K562 (cell line): ENCODE results near the gene ZNF408. TPM values are rescaled to one million over a fixed set of nuclear protein-coding genes. Genes with fewer than 3 reads are reported as not detected.
A peak's percentile ranks its signal among the peaks of the same experiment; 100 is the strongest.

ENCODE experiments used
- ATAC-seq: fragments of 200-7000 bp; cut with Tn5 transposase; 3 replicates; pipeline ENCODE4 v1.9.1; 2020; ENCODE audit warnings: moderate library complexity
- BruUV-seq: library from RNA; stranded (reverse); fragments of 400-500 nt; replicated peaks from 2 replicates; lab custom pipeline; 2021; lab: Mats Ljungman, UMichigan
- CTCF ChIA-PET: fragments of 300-600 bp; formaldehyde crosslinking; extraction: SDS; loops from one replicate; lab custom pipeline; 2021; ENCODE audit warnings: low intra/inter-chr PET ratio; lab: Yijun Ruan, JAX
- POLR2A ChIA-PET: fragments of 300-600, 350-650 bp; sonication (Branson Sonifier 250); formaldehyde crosslinking; extraction: SDS; loops from one replicate; lab custom pipeline; 2021; ENCODE audit warnings: antibody characterized with exemption, inconsistent platforms; lab: Yijun Ruan, JAX
- DNase-seq, 4 experiments: peaks; one replicate each; pipeline versions ENCODE4 v3.0.0 to v3.0.0-alpha.2; 2011 to 2018; ENCODE audit warnings: low spot score in 3 of 4, mixed read lengths in 3 of 4; ENCODE audit errors: extremely low read depth in 1 of 4
- FAIRE-seq: peaks from 2 replicates; lab custom pipeline; 2011; peaks lifted over from hg19 to GRCh38; lab: Jason Lieb, UNC
- H2AFZ ChIP-seq: 2 replicates; pipeline ENCODE4 v1.6.0; 2011; ENCODE audit warnings: low read depth, low read length, control low read depth, inconsistent platforms
- H3K27ac ChIP-seq: fragments of 200-600 bp; 3 replicates; pipeline ENCODE4 v1.8.0; 2011; ENCODE audit warnings: low read depth, mild to moderate bottlenecking, control low read depth, inconsistent platforms, low read length, moderate library complexity, mixed read lengths; ENCODE audit errors: extremely low read depth
- H3K27me3 ChIP-seq, 2 experiments: fragments of 300-600 bp in 1 of 2; 2 replicates in 1 of 2; 3 replicates in 1 of 2; pipeline versions ENCODE4 v1.6.0 to v1.8.0; 2011; ENCODE audit warnings: inconsistent platforms in 2 of 2, low read length in 2 of 2, mild to moderate bottlenecking in 1 of 2, mixed read lengths in 1 of 2, moderate library complexity in 1 of 2; ENCODE audit not compliant: control insufficient read depth in 2 of 2, insufficient read depth in 2 of 2
- H3K36me3 ChIP-seq: fragments of 300-600 bp; 3 replicates; pipeline ENCODE4 v1.8.0; 2011; ENCODE audit warnings: mild to moderate bottlenecking, low read length, inconsistent platforms; ENCODE audit not compliant: control insufficient read depth, insufficient read depth
- H3K4me1 ChIP-seq, 2 experiments: fragments of 200-600 bp in 1 of 2; replicated peaks in 1 of 2; 2 replicates in 1 of 2; 3 replicates in 1 of 2; pipeline versions ENCODE4 v1.5.1 to v1.8.0; 2011; ENCODE audit warnings: inconsistent platforms in 2 of 2, low read length in 2 of 2, mild to moderate bottlenecking in 1 of 2, mixed read lengths in 1 of 2, moderate library complexity in 1 of 2; ENCODE audit not compliant: control insufficient read depth in 2 of 2, insufficient read depth in 2 of 2
- H3K4me2 ChIP-seq: 2 replicates; pipeline ENCODE4 v1.6.1; 2011; ENCODE audit warnings: low read length, control low read depth, inconsistent platforms, mixed read lengths; ENCODE audit not compliant: insufficient read depth
- H3K4me3 ChIP-seq: fragments of 200-600 bp; sonication (generic), shearing (Covaris generic); 2 replicates; pipeline ENCODE4 v1.5.1; 2016; ENCODE audit warnings: control low read depth, inconsistent platforms
- H3K79me2 ChIP-seq: fragments of 200-600 bp; 3 replicates; pipeline ENCODE4 v1.8.0; 2011; ENCODE audit warnings: low read length, inconsistent platforms; ENCODE audit not compliant: control insufficient read depth, insufficient read depth
- H3K9ac ChIP-seq, 2 experiments: 2 replicates each; pipeline versions ENCODE4 v1.6.0 to v1.6.1; 2011; ENCODE audit warnings: low read depth in 2 of 2, low read length in 2 of 2, control low read depth in 1 of 2, inconsistent platforms in 1 of 2, mild to moderate bottlenecking in 1 of 2, mixed read lengths in 1 of 2; ENCODE audit not compliant: insufficient read depth in 1 of 2
- H3K9me1 ChIP-seq: one replicate; pipeline ENCODE4 v1.6.0; 2011; ENCODE audit warnings: inconsistent platforms, mild to moderate bottlenecking, low read length, moderate library complexity; ENCODE audit not compliant: control insufficient read depth, insufficient read depth
- H3K9me3 ChIP-seq: replicated peaks from 2 replicates; pipeline ENCODE4 v1.5.1; 2011; ENCODE audit warnings: low read depth, low read length, inconsistent platforms; ENCODE audit not compliant: control insufficient read depth, insufficient read depth
- H4K20me1 ChIP-seq: replicated peaks from 2 replicates; pipeline ENCODE4 v1.6.1; 2011; ENCODE audit warnings: low read length, inconsistent platforms, mixed read lengths; ENCODE audit not compliant: control insufficient read depth, insufficient read depth
- GTF2B ChIP-seq: IDR thresholded peaks from 2 replicates; pipeline ENCODE4 v1.6.1; 2011; ENCODE audit not compliant: insufficient read length; ENCODE audit errors: extremely low read depth
- PML ChIP-seq: IDR thresholded peaks from 2 replicates; pipeline ENCODE4 v1.6.1; 2012; ENCODE audit warnings: low read length, inconsistent platforms
- POLR2AphosphoS5 ChIP-seq: IDR thresholded peaks from 2 replicates; pipeline ENCODE4 v1.6.1; 2011; ENCODE audit warnings: mild to moderate bottlenecking, low read depth, low read length, moderate library complexity; ENCODE audit not compliant: control insufficient read depth, insufficient read depth
- POLR2B ChIP-seq: fragments of 450-650 bp; IDR thresholded peaks from 2 replicates; pipeline ENCODE4 v1.6.1; 2018; ENCODE audit warnings: low read depth; ENCODE audit not compliant: partially characterized antibody
- POLR2G ChIP-seq: fragments of 200-400 bp; formaldehyde crosslinking; IDR thresholded peaks from 2 replicates; pipeline ENCODE4 v1.6.1; 2017; ENCODE audit warnings: low read depth, mild to moderate bottlenecking, antibody characterized with exemption, low read length, moderate library complexity
- WGBS: fragments of 100-300 bp; shearing (Covaris generic); methylation state at CpG from one replicate; pipeline ENCODE4 v1.1.6; 2016; ENCODE audit warnings: low coverage, mixed read lengths; ENCODE audit not compliant: insufficient coverage; ENCODE audit errors: missing lambda C conversion rate; 5-methylcytosine and 5-hydroxymethylcytosine counted together
- in situ Hi-C: fragments of 300-500 bp; cut with MboI; formaldehyde crosslinking; loops from 4 replicates; pipeline ENCODE4 v1.15.0; 2018; ENCODE audit warnings: inconsistent platforms, mixed read lengths
- intact Hi-C: fragments of 100-400 bp; cut with micrococcal nuclease; formaldehyde crosslinking; loops from 2 replicates; pipeline ENCODE4 v1.14.2; 2022
- polyA plus RNA-seq, 8 experiments: library from polyadenylated mRNA; depleted of rRNA in 4 of 8; stranded (reverse) in 5 of 8; unstranded in 3 of 8; fragments of >200 nt; fragmentation: Nextera tagmentation in 2 of 8; fragmentation: Illumina TruSeq in 1 of 8; extraction: Ambion mirVana in 2 of 8; extraction: Trizol in 1 of 8; gene quantifications; 2 replicates each; pipeline versions ENCODE4 v1.2.1 to v1.2.3, GENCODE V29; 2011 to 2014; ENCODE audit warnings: inconsistent platforms in 1 of 8, missing spikeins in 1 of 8
- total RNA-seq, 7 experiments: library from RNA; depleted of rRNA in 6 of 7; stranded (reverse); fragments of >200 nt in 6 of 7; fragmentation: Illumina TruSeq in 2 of 7; extraction: Trizol in 2 of 7; gene quantifications; 2 replicates each; pipeline versions ENCODE4 v1.2.1 to v1.2.3, GENCODE V29; 2011 to 2021; ENCODE audit warnings: low replicate concordance in 1 of 7

Gene ZNF408
- total and polyA plus RNA-seq, 9 of the 15 experiments (the other 6 are each of a cell fraction or from before 2014, with no cell fraction given), result 0.15 to 18.4 (median 7.4) TPM

GRCh38 chr11:46674463-46675287, 26.2 kb upstream of the ZNF408 start:
- ChIA-PET CTCF (no interaction called here), POLR2A (interaction anchor here (0.6 to 2.1 kb wide), 14 partner anchors 8 to 940 kb away, joined by 3 to 9 read pairs (median 3); partner anchors contain the start of genes ARHGAP1 and ZNF408)
- intact Hi-C loops (no loop called here), in situ Hi-C loops (no loop called here)
- H3K36me3 ChIP-seq, result peaks cover 49% of the 10 kb centered on the region
- TF ChIP-seq PML, result 0 out of 2 replicates have a peak, but pooled peaks have one; percentile 22
- TF ChIP-seq POLR2AphosphoS5, result peak; percentile 33; the same call in 1 of the 2 replicates
- TF ChIP-seq POLR2B, result peak; percentile 27
- TF ChIP-seq POLR2G, result 0 out of 2 replicates have a peak, but pooled peaks have one; percentile 24
- TF ChIP-seq GTF2B, result no peak
- DNase-seq (peak in 3 of 4 experiments; percentile 18 to 51 (median 45)), FAIRE-seq (no peak), ATAC-seq (peak; percentile 60)
- no peak overlapping the region for H3K4me2 ChIP-seq
- H3K79me2 ChIP-seq, result no peaks in the 10 kb centered on the region
- no peak overlapping the region for H2AFZ ChIP-seq
- WGBS, result 64% methylated on average over 12 of the region's 12 CpGs
- no TSS peak for BruUV-seq
- H4K20me1 ChIP-seq, result no peaks in the 10 kb centered on the region
- no peaks in the 10 kb centered on the region for H3K27me3 ChIP-seq
- peaks cover 5% of the 10 kb centered on the region for H3K9me1 ChIP-seq
- H3K9me3 ChIP-seq, result no peaks in the 10 kb centered on the region
- H3K27ac ChIP-seq, result no peak overlapping the region
- no peak overlapping the region for H3K4me3 ChIP-seq
- peaks cover 0 to 4% of the 10 kb centered on the region in 2 experiments; a peak in 1 of 5 replicates for H3K4me1 ChIP-seq
- H3K9ac ChIP-seq, result peak overlapping the region in 1 of 2 experiments; percentile 48; a peak in 1 of 4 replicates
